IMR-90 (cell line): ENCODE results near the gene ZNF346. TPM values are rescaled to one million over a fixed set of nuclear protein-coding genes. Genes with fewer than 3 reads are reported as not detected.

Source experiments
- ATAC-seq: fragments of 200-7000 bp; cut with Tn5 transposase; 2 replicates; pipeline ENCODE4 v1.9.1; 2020; ENCODE audit warnings: low read depth, mild to moderate bottlenecking, moderate library complexity
- BruUV-seq: library from RNA; stranded (reverse); fragments of 400-500 nt; replicated peaks from 2 replicates; lab custom pipeline; 2021; lab: Mats Ljungman, UMichigan
- CTCF ChIA-PET: fragments of 300-600 bp; formaldehyde crosslinking; extraction: SDS; loops from one replicate; lab custom pipeline; 2021; ENCODE audit warnings: antibody characterized with exemption; lab: Yijun Ruan, JAX
- POLR2A ChIA-PET: fragments of 300-600 bp; sonication (Branson Sonifier 250); formaldehyde crosslinking; loops from one replicate; lab custom pipeline; 2022; ENCODE audit warnings: antibody characterized with exemption; ENCODE audit not compliant: unreplicated experiment; lab: Charles Lee
- DNase-seq: peaks from one replicate; pipeline ENCODE4 v3.0.0; 2013
- H2AFZ ChIP-seq: replicated peaks from 2 replicates; pipeline ENCODE3; 2013; ENCODE audit warnings: low read length, mild to moderate bottlenecking; ENCODE audit not compliant: poor library complexity
- H2AK5ac ChIP-seq: 2 replicates; pipeline ENCODE4 v1.6.1; 2013; ENCODE audit warnings: low read depth, low read length, inconsistent platforms
- H2AK9ac ChIP-seq: replicated peaks from 2 replicates; pipeline ENCODE3; 2013; ENCODE audit warnings: mild to moderate bottlenecking, low read depth, low read length, moderate library complexity; ENCODE audit not compliant: poor library complexity
- H2BK120ac ChIP-seq: 2 replicates; pipeline ENCODE4 v1.6.1; 2013; ENCODE audit warnings: low read depth, low read length, inconsistent platforms
- H2BK15ac ChIP-seq: 3 replicates; pipeline ENCODE4 v1.6.1; 2013; ENCODE audit warnings: low read depth, low read length, inconsistent platforms
- H2BK20ac ChIP-seq: 2 replicates; pipeline ENCODE4 v1.6.1; 2013; ENCODE audit warnings: low read depth, mild to moderate bottlenecking, inconsistent platforms, low read length, moderate library complexity
- H2BK5ac ChIP-seq: 2 replicates; pipeline ENCODE4 v1.6.1; 2013; ENCODE audit warnings: mild to moderate bottlenecking, low read depth, low read length, inconsistent platforms; ENCODE audit not compliant: poor library complexity, severe bottlenecking
- H3K14ac ChIP-seq: replicated peaks from 2 replicates; pipeline ENCODE4 v1.6.1; 2013; ENCODE audit warnings: low read depth, low read length, inconsistent platforms
- H3K18ac ChIP-seq: 2 replicates; pipeline ENCODE4 v1.6.1; 2013; ENCODE audit warnings: low read depth, low read length, control low read depth
- H3K23ac ChIP-seq: 2 replicates; pipeline ENCODE4 v1.6.1; 2013; ENCODE audit warnings: low read depth, low read length, inconsistent platforms
- H3K27ac ChIP-seq: 2 replicates; pipeline ENCODE4 v1.5.1; 2013; ENCODE audit warnings: mild to moderate bottlenecking, control low read depth, low read length; ENCODE audit not compliant: insufficient read depth
- H3K27me3 ChIP-seq: 2 replicates; pipeline ENCODE4 v1.6.1; 2013; ENCODE audit warnings: low read length; ENCODE audit not compliant: control insufficient read depth, insufficient read depth
- H3K36me3 ChIP-seq: 2 replicates; pipeline ENCODE4 v1.6.1; 2013; ENCODE audit warnings: low read length, mixed read lengths; ENCODE audit not compliant: control insufficient read depth, insufficient read depth
- H3K4ac ChIP-seq: 2 replicates; pipeline ENCODE4 v1.6.1; 2013; ENCODE audit warnings: low read depth, low read length, inconsistent platforms
- H3K4me1 ChIP-seq: 2 replicates; pipeline ENCODE4 v1.6.1; 2013; ENCODE audit warnings: low read length, mixed read lengths; ENCODE audit not compliant: control insufficient read depth, insufficient read depth
- H3K4me2 ChIP-seq: 2 replicates; pipeline ENCODE4 v1.6.1; 2013; ENCODE audit warnings: low read depth, mild to moderate bottlenecking, control low read depth, low read length, moderate library complexity
- H3K4me3 ChIP-seq: 2 replicates; pipeline ENCODE4 v1.5.1; 2013; ENCODE audit warnings: low read depth, mild to moderate bottlenecking, control low read depth, low read length, moderate library complexity; ENCODE audit not compliant: insufficient read depth
- H3K56ac ChIP-seq: 2 replicates; pipeline ENCODE4 v1.6.1; 2013; ENCODE audit warnings: low read length, inconsistent platforms; ENCODE audit not compliant: insufficient read depth; ENCODE audit errors: extremely low read depth
- H3K79me1 ChIP-seq, 2 experiments: 2 replicates each; pipeline ENCODE4 v1.6.1; 2013; ENCODE audit warnings: low read length in 2 of 2, inconsistent platforms in 1 of 2, low read depth in 1 of 2
- H3K9ac ChIP-seq: 2 replicates; pipeline ENCODE4 v1.6.1; 2013; ENCODE audit warnings: low read depth, low read length, control low read depth
- H3K9me1 ChIP-seq: 2 replicates; pipeline ENCODE4 v1.6.1; 2013; ENCODE audit warnings: low read length, inconsistent platforms; ENCODE audit not compliant: insufficient read depth
- H3K9me3 ChIP-seq: 2 replicates; pipeline ENCODE4 v1.6.1; 2013; ENCODE audit warnings: low read length; ENCODE audit not compliant: control insufficient read depth, insufficient read depth
- H4K20me1 ChIP-seq: 2 replicates; pipeline ENCODE4 v1.6.1; 2013; ENCODE audit warnings: low read length, inconsistent platforms; ENCODE audit not compliant: insufficient read depth
- H4K5ac ChIP-seq: 2 replicates; pipeline ENCODE4 v1.6.1; 2013; ENCODE audit warnings: mild to moderate bottlenecking, low read depth, low read length, control low read depth
- H4K8ac ChIP-seq, 2 experiments: 2 replicates each; pipeline ENCODE4 v1.6.1; 2013; ENCODE audit warnings: low read depth in 2 of 2, low read length in 2 of 2, control low read depth in 1 of 2, inconsistent platforms in 1 of 2
- H4K91ac ChIP-seq: 2 replicates; pipeline ENCODE4 v1.6.1; 2013; ENCODE audit warnings: low read depth, low read length, inconsistent platforms; ENCODE audit not compliant: insufficient read depth
- BHLHE40 ChIP-seq: fragments of 150-350 bp; IDR thresholded peaks from 2 replicates; pipeline ENCODE4 v1.6.1; 2016; ENCODE audit warnings: mild to moderate bottlenecking, low read depth, low read length
- CHD1 ChIP-seq: IDR thresholded peaks from 2 replicates; pipeline ENCODE4 v1.6.1; 2012; ENCODE audit warnings: low read depth, low read length, improper control_type of control experiment
- CTCF ChIP-seq: conservative IDR thresholded peaks from 2 replicates; pipeline ENCODE4 v1.5.1; 2012; ENCODE audit warnings: mild to moderate bottlenecking, low read depth, low read length, improper control_type of control experiment
- FOS ChIP-seq: fragments of 150-350 bp; IDR thresholded peaks from 2 replicates; pipeline ENCODE4 v1.6.1; 2016; ENCODE audit warnings: low read depth, low read length
- MXI1 ChIP-seq: IDR thresholded peaks from 2 replicates; pipeline ENCODE4 v1.6.1; 2012; ENCODE audit warnings: low read depth, mild to moderate bottlenecking, low read length, moderate library complexity, borderline replicate concordance
- POLR2A ChIP-seq: IDR thresholded peaks from 2 replicates; pipeline ENCODE4 v1.6.1; 2012; ENCODE audit warnings: mild to moderate bottlenecking, low read depth, low read length
- RAD21 ChIP-seq: IDR thresholded peaks from 2 replicates; pipeline ENCODE4 v1.6.1; 2012; ENCODE audit warnings: low read length, improper control_type of control experiment
- RCOR1 ChIP-seq: IDR thresholded peaks from 2 replicates; pipeline ENCODE4 v1.6.1; 2012; ENCODE audit warnings: mild to moderate bottlenecking, low read length, improper control_type of control experiment; ENCODE audit not compliant: insufficient replicate concordance
- SMC3 ChIP-seq: fragments of 150-350 bp; IDR thresholded peaks from 2 replicates; pipeline ENCODE4 v1.6.1; 2016; ENCODE audit warnings: low read depth, mild to moderate bottlenecking, antibody characterized with exemption, low read length, moderate library complexity
- WGBS, 2 experiments: methylation state at CpG; one replicate each; pipeline versions ENCODE4 v1.1.5 to v1.1.7; 2013; ENCODE audit warnings: missing lambda C conversion rate in 2 of 2; ENCODE audit not compliant: insufficient read length in 1 of 2; ENCODE audit errors: extremely low coverage in 2 of 2; 5-methylcytosine and 5-hydroxymethylcytosine counted together
- dilution Hi-C: fragments of 300-500 bp; cut with HindIII; formaldehyde crosslinking; loops from one replicate; pipeline ENCODE4 v1.14.3; 2018; ENCODE audit warnings: low sequenced_read_pairs; ENCODE audit not compliant: unreplicated experiment
- in situ Hi-C: fragments of 300-500 bp; cut with MboI; formaldehyde crosslinking; loops from 3 replicates; pipeline ENCODE4 v1.14.3; 2019; ENCODE audit warnings: low sequenced_read_pairs, inconsistent platforms, mixed read lengths
- intact Hi-C: fragments of 100-400 bp; cut with micrococcal nuclease; formaldehyde crosslinking; loops from 2 replicates; pipeline ENCODE4 v1.10.0; 2022
- polyA plus RNA-seq, 3 experiments: library from polyadenylated mRNA; depleted of rRNA; stranded (reverse); fragments of >200 nt; gene quantifications; 2 replicates each; pipeline ENCODE4 v1.2.3, GENCODE V29; 2012; ENCODE audit warnings: low replicate concordance in 1 of 3
- total RNA-seq: library from RNA; depleted of rRNA; stranded (reverse); fragments of >200 nt; gene quantifications from 2 replicates; pipeline ENCODE4 v1.2.3, GENCODE V29; 2012
- TF ChIP-seq, protein P1 (sequence below): fragments of 150-350 bp; IDR thresholded peaks from 2 replicates; pipeline ENCODE4 v1.6.1; 2016; ENCODE audit warnings: low read depth, mild to moderate bottlenecking, low read length, moderate library complexity, borderline replicate concordance

The ZNF346 gene
- total and polyA plus RNA-seq, 2 of the 4 experiments (the other 2 are of a cell fraction): 15.1 to 17.0 TPM

- Histone ChIP-seq H2BK120ac (no peak overlapping the region), H3K23ac (no peak overlapping the region), H4K8ac (no peak overlapping the region), H2AK5ac (no peak overlapping the region), H3K9ac (no peak overlapping the region), H4K91ac (no peak overlapping the region), H3K9me1 (no peaks in the 10 kb centered on the region), H3K36me3 (no peaks in the 10 kb centered on the region), H2BK5ac (no peak overlapping the region), H4K20me1 (no peaks in the 10 kb centered on the region), H2AK9ac (no peak overlapping the region), H2BK15ac (no peak overlapping the region), H3K4me2 (no peak overlapping the region), H3K18ac (no peak overlapping the region), H3K9me3 (no peaks in the 10 kb centered on the region), H4K5ac (no peak overlapping the region), H2BK20ac (no peak overlapping the region), H2AFZ (no peak overlapping the region), H3K4ac (no peak overlapping the region), H3K4me3 (no peak overlapping the region), H3K4me1 (no peaks in the 10 kb centered on the region), H3K56ac (no peak overlapping the region), H3K27me3 (peaks cover 8% of the 10 kb centered on the region), H3K27ac (no peak overlapping the region), H3K14ac (no peak overlapping the region), H3K79me1 (no peaks in the 10 kb centered on the region)
- ATAC-seq: no peak
- POLR2A ChIA-PET: no interaction called here
- in situ Hi-C loops (no loop called here), intact Hi-C loops (no loop called here), dilution Hi-C loops (no loop called here)
- DNase-seq: no peak
- TF ChIP-seq RCOR1 (no peak), RAD21 (no peak), POLR2A (no peak), FOS (no peak), SMC3 (no peak), CTCF (no peak), MXI1 (no peak), CHD1 (no peak), BHLHE40 (no peak)
- TF ChIP-seq, protein P1, sequence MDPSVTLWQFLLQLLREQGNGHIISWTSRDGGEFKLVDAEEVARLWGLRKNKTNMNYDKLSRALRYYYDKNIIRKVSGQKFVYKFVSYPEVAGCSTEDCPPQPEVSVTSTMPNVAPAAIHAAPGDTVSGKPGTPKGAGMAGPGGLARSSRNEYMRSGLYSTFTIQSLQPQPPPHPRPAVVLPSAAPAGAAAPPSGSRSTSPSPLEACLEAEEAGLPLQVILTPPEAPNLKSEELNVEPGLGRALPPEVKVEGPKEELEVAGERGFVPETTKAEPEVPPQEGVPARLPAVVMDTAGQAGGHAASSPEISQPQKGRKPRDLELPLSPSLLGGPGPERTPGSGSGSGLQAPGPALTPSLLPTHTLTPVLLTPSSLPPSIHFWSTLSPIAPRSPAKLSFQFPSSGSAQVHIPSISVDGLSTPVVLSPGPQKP: no peak
- no CpG with 5 or more reads among the region's 5 CpGs for WGBS, 2 experiments
- BruUV-seq: no TSS peak
- CTCF ChIA-PET: no interaction called here
These were observed 57.8 kb downstream of the ZNF346 start for GRCh38 chr5:177080265-177080664.
